PC-9 (cell line): Measurements from ENCODE around the gene SYCP2.

Experiments used
- CTCF ChIP-seq: fragments of 200-600 bp; sonication (generic); conservative IDR thresholded peaks from 2 replicates; pipeline ENCODE4 v1.6.1; 2017; ENCODE audit warnings: mixed run types, antibody characterized with exemption, mild to moderate bottlenecking, moderate library complexity
- EZH2 ChIP-seq: fragments of 200-600 bp; sonication (generic); IDR thresholded peaks from 2 replicates; pipeline ENCODE4 v1.8.0; 2017; ENCODE audit warnings: antibody characterized with exemption, low read depth

- TF ChIP-seq CTCF (no peak), EZH2 (no peak)
Observed at GRCh38 chr20:59958626-59959025, 25.2 kb upstream of the SYCP2 start.
